H7 (cell line): ENCODE measurements around the gene RASGEF1C. TPM values are rescaled to one million over a fixed set of nuclear protein-coding genes. Genes with fewer than 3 reads are reported as not detected.

ENCODE experiments used
- DNase-seq: peaks from one replicate; pipeline ENCODE4 v3.0.0; 2012
- H3K27me3 ChIP-seq: 2 replicates; pipeline ENCODE4 v1.6.0; 2011; ENCODE audit warnings: mild to moderate bottlenecking, low read length; ENCODE audit not compliant: control insufficient read depth, insufficient read depth
- H3K36me3 ChIP-seq: replicated peaks from 2 replicates; pipeline ENCODE4 v1.5.1; 2011; ENCODE audit warnings: low read length; ENCODE audit not compliant: control insufficient read depth, insufficient read depth
- H3K4me3 ChIP-seq: 2 replicates; pipeline ENCODE4 v1.5.1; 2011; ENCODE audit warnings: low read depth, mild to moderate bottlenecking, control low read depth, low read length, moderate library complexity; ENCODE audit not compliant: insufficient read depth
- total RNA-seq: library from RNA; depleted of rRNA; stranded (reverse); fragments of >200 nt; shearing (Covaris generic); gene quantifications from 2 replicates; pipeline ENCODE4 v1.2.3, GENCODE V29; 2014

The RASGEF1C gene
- total RNA-seq, 1 experiment from 2014 or later = 1.4 TPM

DNA sequence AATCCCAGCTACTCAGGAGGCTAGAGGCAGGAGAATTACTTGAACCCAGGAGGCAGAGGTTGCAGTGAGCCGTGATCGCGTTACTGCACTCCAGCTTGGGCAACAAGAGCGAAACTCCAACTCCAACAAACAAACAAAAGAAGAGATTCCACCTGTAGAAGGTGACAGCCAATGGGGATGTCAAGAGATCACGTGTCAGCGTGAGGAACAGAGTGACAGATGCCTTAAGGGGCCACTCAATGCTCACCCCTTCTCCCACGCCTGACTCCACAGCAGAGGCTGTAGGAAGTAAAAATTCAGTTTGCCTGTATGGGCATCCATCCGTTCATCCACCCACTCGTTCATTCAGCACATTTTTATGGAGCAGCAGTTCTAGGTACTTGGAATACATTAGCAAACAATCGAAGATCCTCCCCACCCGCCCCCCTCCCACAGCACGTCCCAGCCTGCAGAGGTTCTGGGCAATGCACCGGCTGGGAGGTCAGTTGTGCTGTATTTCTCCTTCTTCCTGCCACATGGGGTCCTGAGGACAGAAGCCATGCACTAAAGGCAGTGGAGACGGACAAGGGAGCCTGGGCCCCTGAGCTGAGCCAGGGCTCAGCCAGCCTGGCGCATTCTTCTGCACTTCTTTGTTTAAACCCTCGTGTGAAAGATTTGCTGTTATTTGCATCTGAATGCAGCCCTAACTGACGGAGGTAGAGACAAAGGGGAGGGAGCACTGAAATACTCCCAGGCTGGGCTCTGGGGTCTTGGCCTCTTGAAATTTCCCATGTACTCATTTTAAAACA lies 126.2 kb downstream of the RASGEF1C start:
- no peak overlapping the region for H3K4me3 ChIP-seq
- peak; percentile 86 for DNase-seq
- H3K36me3 ChIP-seq = no peaks in the 10 kb centered on the region

DNA sequence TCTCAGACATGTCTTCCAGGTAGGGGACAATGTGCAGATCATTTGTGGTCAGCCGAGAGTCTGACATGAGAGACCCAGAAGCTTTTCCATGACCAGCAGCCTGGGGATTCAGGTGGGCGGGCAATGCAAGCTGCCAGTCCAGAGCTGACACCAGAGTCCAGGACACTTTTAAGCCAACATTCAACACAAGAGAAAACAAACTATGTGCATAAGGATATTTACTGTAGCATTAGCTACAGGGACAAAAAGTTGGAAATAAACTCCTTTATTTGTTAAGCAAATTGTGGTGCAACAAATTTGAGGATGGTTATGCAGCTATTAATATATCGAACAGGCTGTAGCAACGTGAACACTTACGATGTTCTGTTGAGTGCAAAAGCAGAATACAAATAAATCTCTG lies 127.5 kb downstream of the RASGEF1C start:
- no peak overlapping the region for H3K4me3 ChIP-seq
- no peaks in the 10 kb centered on the region for H3K36me3 ChIP-seq
- H3K27me3 ChIP-seq = no peaks in the 10 kb centered on the region
- no peak for DNase-seq

More for the DNA sequence above, 126.2 kb downstream of the RASGEF1C start:
- H3K27me3 ChIP-seq = no peaks in the 10 kb centered on the region

DNA sequence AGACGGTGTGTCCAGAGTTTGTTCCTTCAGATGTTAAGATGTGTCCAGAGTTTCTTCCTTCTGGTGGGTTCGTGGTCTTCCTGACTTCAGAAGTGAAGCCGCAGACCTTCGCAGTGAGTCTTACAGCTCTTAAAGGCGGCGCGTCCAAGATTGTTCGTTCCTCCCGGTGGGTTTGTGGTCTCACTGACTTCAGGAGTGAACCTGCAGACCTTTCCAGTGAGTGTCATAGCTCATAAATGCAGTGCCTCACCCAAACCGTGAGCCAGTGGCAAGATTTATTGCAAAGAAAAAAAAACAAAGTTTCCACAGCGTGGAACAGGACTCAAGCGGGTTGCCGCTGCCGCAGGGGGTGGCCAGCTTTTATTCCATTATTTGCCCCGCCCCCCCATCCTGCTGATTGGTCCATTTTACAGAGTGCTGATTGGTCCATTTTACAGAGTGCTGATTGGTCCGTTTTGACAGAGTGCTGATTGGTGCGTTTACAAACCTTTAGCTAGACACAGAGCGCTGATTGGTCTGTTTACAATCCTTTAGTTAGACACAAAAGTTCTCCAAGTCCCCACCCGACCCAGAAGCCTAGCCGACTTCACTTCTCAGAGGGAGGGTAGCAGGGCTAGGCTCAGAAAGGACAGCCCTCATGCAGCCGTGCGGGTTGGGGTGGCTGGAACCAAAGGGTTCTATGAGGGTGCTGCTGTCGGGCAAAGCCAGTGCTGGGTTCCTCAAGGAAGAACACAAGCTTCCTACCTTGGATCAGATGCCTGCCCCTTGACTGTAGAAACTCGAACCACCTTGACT lies 128.3 kb downstream of the RASGEF1C start:
- H3K36me3 ChIP-seq = no peaks in the 10 kb centered on the region
- no peak for DNase-seq
- H3K4me3 ChIP-seq = no peak overlapping the region
- H3K27me3 ChIP-seq = no peaks in the 10 kb centered on the region

DNA sequence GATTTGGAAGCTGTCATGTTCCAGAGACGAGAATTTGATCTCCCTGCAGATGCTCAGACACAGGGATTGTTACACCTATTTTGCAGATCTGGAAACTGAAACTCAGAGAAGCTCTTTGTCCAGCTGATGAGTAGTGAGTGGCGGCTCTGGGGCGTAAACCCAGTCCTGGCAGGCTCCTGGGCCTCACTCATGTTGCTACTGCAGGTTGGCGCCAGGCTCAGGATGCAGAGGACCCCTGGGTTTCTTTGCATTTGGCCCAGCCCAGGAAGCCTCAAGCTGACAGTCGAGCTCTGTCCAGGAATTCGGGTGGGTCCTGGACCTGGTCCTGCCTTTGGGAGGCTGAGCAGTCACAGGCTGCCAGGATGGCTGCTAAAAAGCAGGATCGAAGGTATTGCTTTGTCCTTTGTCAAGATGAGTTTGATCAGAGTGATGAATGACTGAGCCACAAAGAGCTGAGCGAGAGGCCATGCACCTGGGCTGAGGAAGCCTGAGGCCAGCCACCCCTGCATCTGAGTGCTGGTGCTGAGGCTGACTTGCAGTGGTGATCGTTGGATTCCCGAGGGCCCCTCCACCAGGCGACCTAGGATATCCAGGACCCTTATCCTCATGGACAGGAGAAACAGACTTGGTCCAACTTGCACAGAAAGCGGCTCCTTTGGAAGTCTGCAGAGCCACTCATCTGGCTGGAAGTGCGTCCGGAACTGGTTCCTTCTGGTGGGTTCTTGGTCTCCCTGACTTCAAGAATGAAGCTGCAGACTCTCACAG lies 129.1 kb downstream of the RASGEF1C start:
- H3K4me3 ChIP-seq = no peak overlapping the region
- H3K27me3 ChIP-seq = no peaks in the 10 kb centered on the region
- no peaks in the 10 kb centered on the region for H3K36me3 ChIP-seq
- no peak for DNase-seq

DNA sequence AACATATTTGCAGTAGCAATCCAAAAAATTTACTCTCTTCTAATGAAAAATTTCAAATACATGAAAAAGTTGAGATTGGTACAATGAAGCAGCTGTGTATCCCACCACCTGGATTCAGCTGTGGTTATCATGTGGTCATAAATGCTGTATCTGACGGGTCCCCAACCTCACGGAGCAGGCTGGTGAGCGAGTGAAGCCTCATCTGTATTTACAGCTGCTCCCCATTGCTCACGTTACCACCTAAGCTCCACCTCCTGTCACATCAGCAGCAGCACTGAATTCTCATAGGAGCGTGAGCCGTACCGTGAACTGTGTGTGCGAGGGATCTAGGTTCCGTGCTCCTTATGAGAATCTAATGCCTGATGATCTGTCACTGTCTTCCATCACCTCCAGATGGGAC lies 130.7 kb downstream of the RASGEF1C start:
- H3K27me3 ChIP-seq = no peaks in the 10 kb centered on the region; the same call in 1 of the 2 replicates
- no peaks in the 10 kb centered on the region for H3K36me3 ChIP-seq
- no peak for DNase-seq
- H3K4me3 ChIP-seq = no peak overlapping the region

DNA sequence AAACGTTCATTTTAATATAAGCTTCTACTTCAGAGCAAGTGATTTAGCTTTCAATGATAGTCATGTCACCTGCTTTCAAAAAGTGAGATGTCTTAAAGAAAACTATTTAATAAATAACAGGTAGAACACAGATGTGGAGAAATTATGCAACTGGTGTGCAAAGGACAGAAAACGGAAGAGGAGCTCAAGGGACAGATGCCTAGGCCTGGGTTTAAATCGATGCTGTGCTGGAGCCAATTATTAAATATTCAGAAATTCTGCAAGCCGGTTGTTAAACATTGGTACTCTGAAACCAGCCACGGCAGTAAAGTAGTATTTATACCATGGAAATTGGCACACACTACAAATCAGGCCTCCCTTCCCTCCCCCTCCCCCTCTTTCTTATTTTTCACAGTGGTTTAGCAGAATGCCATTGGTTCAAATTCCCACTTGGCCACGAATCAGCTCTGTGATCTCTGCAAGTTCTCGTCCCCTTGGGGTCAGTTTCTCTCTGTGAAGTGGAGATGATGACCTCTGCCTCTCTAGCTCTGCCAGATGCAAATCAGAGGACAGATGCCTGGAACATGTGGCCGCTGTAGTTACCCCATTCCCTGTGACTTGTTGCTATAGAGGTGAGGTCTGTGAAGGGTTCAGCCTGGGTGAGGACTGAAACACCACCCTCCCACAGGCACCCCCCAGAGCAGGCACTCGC lies 131.3 kb downstream of the RASGEF1C start:
- Histone ChIP-seq H3K36me3 (no peaks in the 10 kb centered on the region), H3K4me3 (no peak overlapping the region), H3K27me3 (peaks cover 3% of the 10 kb centered on the region)
- DNase-seq = no peak

DNA sequence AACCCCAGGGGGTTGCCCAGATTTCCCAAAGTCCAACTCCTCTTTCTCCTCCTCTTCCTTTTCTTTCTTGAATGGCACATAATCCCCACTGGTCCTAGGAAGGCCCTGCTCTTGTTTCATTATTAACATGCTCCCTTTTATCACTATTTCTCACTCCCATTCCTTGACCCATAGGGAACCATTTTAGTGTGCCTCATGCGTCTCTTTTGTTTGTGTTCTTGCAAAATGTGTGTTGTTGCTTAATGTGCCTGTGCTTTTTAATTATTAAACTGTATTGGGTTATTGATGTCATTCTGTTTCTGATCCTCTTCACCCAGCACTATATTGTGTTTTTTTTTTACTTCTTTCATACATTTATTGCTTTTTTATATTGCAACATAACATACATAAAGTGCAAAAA lies 133.3 kb downstream of the RASGEF1C start:
- H3K36me3 ChIP-seq = no peaks in the 10 kb centered on the region
- H3K27me3 ChIP-seq = peaks cover 7% of the 10 kb centered on the region
- no peak for DNase-seq
- H3K4me3 ChIP-seq = no peak overlapping the region

DNA sequence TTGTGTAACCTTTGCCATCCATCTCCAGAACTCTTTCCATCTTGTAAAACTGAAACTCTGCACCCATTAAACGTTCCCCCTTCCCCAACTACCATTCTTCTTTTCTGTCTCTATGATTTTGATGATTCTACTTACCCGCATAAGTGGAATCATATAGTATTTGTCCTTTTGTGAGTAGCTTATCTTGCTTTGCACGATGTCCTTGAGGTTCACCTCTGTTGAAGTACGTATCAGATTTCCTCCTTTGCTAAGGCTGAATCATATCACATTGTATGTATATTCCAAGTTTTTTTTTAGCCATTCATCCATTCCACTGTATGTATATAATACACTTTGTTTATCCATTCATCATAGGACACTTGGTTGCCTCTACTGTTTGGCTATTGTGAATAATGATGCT lies 134.5 kb downstream of the RASGEF1C start:
- Histone ChIP-seq H3K36me3 (no peaks in the 10 kb centered on the region), H3K4me3 (no peak overlapping the region), H3K27me3 (peaks cover 7% of the 10 kb centered on the region)
- no peak for DNase-seq

DNA sequence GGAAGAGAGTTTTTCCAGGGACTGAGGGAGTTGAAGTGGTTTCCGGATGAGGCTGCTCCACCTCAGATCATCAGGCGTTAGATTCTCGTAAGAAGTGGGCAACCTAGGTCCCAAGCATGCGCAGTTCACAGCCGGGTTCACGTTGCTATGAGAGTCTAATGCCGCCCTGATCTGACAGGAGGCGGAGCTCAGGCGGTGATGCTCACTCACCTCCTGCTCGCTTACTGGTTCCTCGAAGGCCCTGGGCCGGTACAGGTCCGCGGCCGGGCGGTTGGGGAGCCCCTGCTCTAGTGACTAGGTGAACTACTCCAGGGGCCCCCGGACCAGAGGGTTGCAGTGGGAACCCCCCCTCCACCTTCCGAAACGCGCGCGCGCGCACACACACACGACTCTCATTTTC lies 136.5 kb downstream of the RASGEF1C start:
- H3K4me3 ChIP-seq = no peak overlapping the region
- peaks cover 7% of the 10 kb centered on the region for H3K27me3 ChIP-seq
- no peak for DNase-seq
- no peaks in the 10 kb centered on the region for H3K36me3 ChIP-seq

DNA sequence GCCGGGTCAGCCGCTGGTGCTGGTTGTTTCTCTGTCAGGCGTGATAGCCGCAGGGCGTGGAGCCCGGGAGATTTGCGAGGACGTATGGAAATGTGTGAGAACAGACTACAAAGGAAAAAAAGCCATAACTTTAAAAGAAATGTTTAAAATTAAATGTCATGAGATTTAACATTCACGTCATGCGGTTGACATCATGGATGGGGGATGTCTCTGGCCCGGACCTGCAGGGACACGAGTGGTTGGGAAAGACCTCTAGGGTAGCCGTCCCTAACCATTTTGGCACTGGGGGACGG lies 136.8 kb downstream of the RASGEF1C start:
- Histone ChIP-seq H3K27me3 (peaks cover 7% of the 10 kb centered on the region), H3K36me3 (no peaks in the 10 kb centered on the region), H3K4me3 (no peak overlapping the region)
- DNase-seq = no peak

DNA sequence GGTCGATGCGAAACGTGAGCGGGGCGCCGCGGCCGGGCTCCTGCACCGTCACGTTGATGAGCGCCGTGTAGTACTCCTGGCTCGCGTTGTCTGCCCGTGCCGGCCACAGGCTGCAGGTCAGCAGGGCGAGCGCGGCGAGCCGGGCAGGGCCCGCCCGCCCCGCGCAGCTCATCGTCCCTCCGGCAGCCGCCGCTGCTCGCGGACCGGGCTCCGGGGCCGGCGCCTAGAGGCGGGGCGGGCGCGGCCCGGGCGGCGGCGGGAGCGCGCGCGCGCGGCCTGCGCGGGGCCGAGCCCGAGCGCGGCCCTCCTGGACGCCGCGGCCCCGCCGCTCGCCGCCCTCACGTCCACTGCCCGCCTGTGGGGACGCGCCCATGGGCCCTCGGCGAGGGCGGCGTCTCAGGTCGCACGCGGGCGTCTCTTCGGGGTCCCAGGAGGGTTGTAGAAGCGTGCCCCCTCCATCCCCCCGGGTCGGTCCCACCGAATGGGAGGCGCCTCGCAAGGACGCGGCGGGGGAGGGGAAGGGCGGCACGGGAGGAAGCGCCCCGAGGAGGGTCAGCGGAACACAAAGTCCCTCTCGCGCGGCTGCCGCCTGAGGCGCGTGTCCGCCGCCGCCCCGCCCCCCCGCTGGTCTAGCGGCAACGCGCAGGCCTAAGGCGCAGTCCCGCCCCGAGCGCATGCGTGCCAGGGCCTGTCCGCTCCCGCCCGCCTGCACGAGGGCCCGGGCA lies 137.3 kb downstream of the RASGEF1C start, which contains the start of gene RNF130:
TSS of gene RNF130 (minus strand) at position 229 of the 725 bp plus-strand sequence. CDS start at position 172, 57 bp downstream.
- H3K36me3 ChIP-seq = no peaks in the 10 kb centered on the region
- H3K4me3 ChIP-seq = peak within 1 kb of the TSS; percentile 93

DNA sequence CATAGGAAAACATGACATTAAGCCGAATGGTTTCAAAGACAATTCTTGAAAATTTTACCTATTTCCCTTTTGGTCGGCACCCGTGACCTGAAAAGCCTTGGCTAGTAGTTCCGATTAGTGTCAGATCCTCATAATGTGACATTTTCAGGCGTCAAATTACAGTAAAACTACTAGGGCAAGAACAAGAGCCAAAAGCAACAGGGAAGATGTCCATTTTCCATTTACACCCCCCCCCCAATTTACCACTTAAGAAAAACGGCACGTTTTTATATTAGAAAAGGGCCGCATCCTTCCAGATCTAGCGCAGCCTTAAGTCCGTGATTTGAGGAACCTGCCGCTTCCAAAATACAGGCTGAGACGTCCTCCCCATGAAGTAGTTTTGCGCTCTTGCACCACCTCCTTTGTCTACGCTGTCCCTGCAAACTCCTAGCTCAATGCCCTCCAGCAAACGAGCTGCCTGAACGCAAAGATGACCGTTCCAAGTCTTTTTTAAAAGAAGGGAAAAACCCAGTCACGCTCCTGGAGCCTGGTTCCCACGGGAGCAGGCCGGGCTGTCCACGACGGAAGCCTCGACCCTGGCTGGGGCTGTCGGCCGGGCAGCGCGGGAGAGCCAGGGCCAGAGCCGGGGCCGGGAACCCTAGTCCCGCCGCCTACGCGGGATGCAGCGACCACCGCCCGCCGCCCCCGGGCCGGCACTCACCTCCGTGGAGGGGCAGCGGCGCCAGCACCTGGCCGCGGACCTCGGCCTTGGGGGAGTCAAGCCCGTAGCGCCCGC lies 138.1 kb downstream of the RASGEF1C start:
- peak overlapping the region; percentile 93 for H3K4me3 ChIP-seq
- peak; percentile 66 for DNase-seq
- H3K36me3 ChIP-seq = no peaks in the 10 kb centered on the region
- peaks cover 7% of the 10 kb centered on the region for H3K27me3 ChIP-seq

More for the DNA sequence above, 137.3 kb downstream of the RASGEF1C start, which contains the start of gene RNF130:
- DNase-seq = peak; percentile 98
- H3K27me3 ChIP-seq = peaks cover 7% of the 10 kb centered on the region

DNA sequence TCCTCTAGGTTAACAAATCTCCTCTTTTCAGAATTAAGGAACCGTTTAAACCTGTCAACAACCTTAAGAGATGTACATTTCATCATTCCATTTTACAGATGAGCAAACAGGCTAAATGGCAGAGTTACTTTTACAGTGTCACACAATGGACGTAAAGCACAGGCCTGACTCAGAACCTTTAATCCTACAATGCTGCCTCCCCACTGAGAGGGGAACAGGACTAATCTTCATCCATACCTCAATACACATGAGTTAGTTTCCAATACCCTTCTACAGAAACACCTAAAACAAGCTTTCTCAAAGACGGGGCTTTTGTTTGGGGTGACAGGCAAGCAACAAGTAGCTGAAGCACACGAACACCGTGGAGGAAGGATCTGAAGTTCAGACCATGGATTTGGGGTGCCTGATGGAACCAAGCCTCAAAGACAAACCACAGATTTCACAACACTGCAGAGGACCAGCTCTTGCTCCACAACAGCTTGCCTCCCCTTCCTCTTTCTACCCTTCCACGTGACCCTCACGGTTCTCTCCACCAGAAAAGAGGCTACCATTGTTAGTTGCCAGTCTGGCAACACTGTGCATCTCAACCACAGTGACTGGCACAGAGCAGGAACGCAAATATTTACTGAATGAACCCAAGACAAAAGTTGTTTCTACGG lies 139.3 kb downstream of the RASGEF1C start:
- H3K4me3 ChIP-seq = peak overlapping the region; percentile 93
- peaks cover 7% of the 10 kb centered on the region for H3K27me3 ChIP-seq
- H3K36me3 ChIP-seq = no peaks in the 10 kb centered on the region
- DNase-seq = no peak
